Nephron progenitor cell (in vitro differentiated cells): ENCODE data around the gene SCGB3A2.

Experiments
- DNase-seq: peaks from one replicate; pipeline ENCODE4 v3.0.0; 2021
- H3K27ac Mint-ChIP-seq: 2 replicates; pipeline ENCODE4 v1.8.0; 2021; ENCODE audit warnings: mild to moderate bottlenecking, moderate library complexity, mixed read lengths
- H3K27me3 Mint-ChIP-seq: 2 replicates; pipeline ENCODE4 v1.8.0; 2021; ENCODE audit warnings: mild to moderate bottlenecking, low read depth, mixed read lengths; ENCODE audit not compliant: poor library complexity
- H3K36me3 Mint-ChIP-seq: 2 replicates; pipeline ENCODE4 v1.8.0; 2021; ENCODE audit warnings: low read depth, mixed read lengths
- H3K4me1 Mint-ChIP-seq: 2 replicates; pipeline ENCODE4 v1.8.0; 2021; ENCODE audit warnings: mixed read lengths
- H3K4me3 Mint-ChIP-seq: 2 replicates; pipeline ENCODE4 v1.8.0; 2021; ENCODE audit warnings: mild to moderate bottlenecking, moderate library complexity, mixed read lengths
- H3K9me3 Mint-ChIP-seq: 2 replicates; pipeline ENCODE4 v1.8.0; 2021; ENCODE audit warnings: mild to moderate bottlenecking, moderate library complexity, mixed read lengths
- TF ChIP-seq, protein P1 (sequence below): fragments of 200-600 bp; sonication (generic); IDR thresholded peaks from 2 replicates; pipeline ENCODE4 v1.5.0; 2021; ENCODE audit warnings: antibody characterized with exemption

SCGB3A2 gene

DNA sequence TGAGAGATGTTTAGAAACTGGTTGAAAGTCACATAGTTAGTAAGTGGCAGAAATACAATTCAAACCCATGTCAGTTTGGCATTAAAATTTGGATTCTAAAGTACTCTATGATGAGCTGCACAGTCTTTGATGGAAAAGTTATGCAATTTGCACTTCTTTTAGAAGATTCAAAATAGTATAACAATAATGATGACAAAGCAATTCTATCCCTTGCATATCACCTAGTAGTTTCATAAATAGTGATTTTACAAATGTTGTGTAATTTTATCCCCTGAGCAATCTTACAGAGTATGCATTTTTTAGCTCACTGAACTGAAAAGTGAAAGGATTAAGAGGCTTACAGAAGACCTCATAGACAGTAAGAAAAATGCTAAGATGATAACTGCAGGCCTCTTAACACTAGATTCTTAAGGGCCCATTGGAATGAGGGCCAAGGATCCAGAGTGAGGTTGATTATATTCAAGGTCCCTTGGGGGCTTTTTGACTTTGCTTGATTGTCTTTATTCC lies 24.2 kb downstream of the SCGB3A2 start:
- H3K4me3 Mint-ChIP-seq = no peak overlapping the region
- no peaks in the 10 kb centered on the region for H3K4me1 Mint-ChIP-seq
- no peak for DNase-seq
- H3K27me3 Mint-ChIP-seq = peaks cover 4% of the 10 kb centered on the region
- no peaks in the 10 kb centered on the region for H3K9me3 Mint-ChIP-seq
- no peaks in the 10 kb centered on the region for H3K36me3 Mint-ChIP-seq
- TF ChIP-seq, protein P1, sequence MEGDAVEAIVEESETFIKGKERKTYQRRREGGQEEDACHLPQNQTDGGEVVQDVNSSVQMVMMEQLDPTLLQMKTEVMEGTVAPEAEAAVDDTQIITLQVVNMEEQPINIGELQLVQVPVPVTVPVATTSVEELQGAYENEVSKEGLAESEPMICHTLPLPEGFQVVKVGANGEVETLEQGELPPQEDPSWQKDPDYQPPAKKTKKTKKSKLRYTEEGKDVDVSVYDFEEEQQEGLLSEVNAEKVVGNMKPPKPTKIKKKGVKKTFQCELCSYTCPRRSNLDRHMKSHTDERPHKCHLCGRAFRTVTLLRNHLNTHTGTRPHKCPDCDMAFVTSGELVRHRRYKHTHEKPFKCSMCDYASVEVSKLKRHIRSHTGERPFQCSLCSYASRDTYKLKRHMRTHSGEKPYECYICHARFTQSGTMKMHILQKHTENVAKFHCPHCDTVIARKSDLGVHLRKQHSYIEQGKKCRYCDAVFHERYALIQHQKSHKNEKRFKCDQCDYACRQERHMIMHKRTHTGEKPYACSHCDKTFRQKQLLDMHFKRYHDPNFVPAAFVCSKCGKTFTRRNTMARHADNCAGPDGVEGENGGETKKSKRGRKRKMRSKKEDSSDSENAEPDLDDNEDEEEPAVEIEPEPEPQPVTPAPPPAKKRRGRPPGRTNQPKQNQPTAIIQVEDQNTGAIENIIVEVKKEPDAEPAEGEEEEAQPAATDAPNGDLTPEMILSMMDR = no peak
- no peak overlapping the region for H3K27ac Mint-ChIP-seq

DNA sequence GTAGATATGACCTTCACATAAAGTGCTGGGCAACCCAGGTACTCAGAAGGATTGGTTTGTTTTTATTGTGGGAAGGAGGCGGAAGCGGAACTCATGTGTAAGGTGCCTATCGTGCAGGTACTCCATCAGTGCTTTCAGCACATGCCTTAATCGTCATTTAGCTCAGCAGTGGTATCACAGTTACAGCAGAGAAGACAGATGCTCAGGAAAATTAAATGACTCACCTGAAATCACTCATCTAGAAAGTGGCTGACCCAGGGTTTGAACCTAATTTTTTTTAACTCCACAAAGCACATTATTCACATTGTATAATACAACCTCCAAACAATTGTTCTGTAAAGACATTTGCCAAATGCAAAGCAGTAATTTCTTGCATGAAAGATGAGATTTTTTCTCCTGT lies 25.6 kb downstream of the SCGB3A2 start:
- Mint-ChIP-seq H3K36me3 (no peaks in the 10 kb centered on the region), H3K27ac (no peak overlapping the region), H3K9me3 (no peaks in the 10 kb centered on the region), H3K27me3 (no peaks in the 10 kb centered on the region), H3K4me3 (no peak overlapping the region), H3K4me1 (no peaks in the 10 kb centered on the region)
- TF ChIP-seq, protein P1 = no peak
- no peak for DNase-seq

DNA sequence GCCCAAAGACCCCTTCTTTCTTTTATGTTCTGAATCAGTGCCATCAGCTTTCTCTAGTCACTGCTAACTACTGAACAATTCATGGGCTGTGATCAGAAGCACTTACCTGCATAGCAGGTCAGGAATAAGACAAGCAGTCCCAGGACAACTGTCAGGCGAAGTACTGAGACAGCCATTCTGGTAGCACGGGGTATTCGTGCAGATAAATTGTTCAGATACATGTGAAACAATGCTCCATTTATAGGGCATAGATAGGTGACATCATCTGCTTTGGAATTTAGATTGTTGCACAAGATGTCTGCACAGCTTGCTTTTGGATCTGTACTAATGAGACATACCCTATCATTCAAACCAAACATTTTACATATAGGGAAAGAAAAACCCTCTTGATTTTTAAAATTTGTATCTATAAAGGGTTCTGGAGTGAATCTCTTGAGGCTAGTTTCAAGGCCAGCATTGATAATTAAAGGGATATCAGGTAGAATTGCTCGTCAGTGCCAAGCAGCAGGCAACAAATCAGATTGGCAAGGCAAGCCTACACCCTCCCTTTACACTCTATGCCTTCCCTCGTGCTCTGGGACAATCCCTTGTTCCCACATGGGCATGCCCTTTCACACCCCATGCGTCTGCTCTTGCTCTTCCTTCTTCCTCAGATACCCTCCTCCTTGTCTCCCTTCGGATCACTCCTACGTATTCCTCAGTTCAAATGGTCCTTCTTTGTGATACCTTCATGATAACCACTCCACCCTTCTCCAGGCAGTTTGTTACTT lies 28.0 kb downstream of the SCGB3A2 start, which contains the start of gene C5orf46:
Gene C5orf46 (minus strand): TSS at position 213 of the 770 bp plus-strand sequence. CDS start 37 bp downstream, at position 176.
- DNase-seq = no peak
- Mint-ChIP-seq H3K36me3 (no peaks in the 10 kb centered on the region), H3K4me3 (no peak within 1 kb of the TSS), H3K4me1 (no peaks in the 10 kb centered on the region), H3K9me3 (no peaks in the 10 kb centered on the region), H3K27me3 (no peaks in the 10 kb centered on the region), H3K27ac (no peak within 1 kb of the TSS)
- TF ChIP-seq, protein P1 = no peak

DNA sequence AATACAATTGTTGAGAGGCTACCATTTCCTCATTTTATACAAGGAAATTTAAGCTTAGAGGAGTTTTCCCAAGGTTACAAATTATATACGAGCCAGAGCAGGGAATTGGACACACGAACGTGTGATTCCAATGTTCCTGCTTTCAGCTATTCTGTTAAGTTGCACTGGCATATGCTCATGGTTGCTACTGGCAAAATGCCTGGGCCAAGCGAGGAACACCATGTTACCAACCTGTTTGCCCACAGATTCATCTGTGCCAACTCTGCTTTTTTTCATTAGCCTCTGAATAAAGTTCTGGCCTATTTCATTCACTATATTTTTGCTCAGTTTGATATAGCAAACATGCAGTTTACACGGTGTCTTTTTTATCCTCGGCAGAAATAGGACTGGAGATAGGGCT lies 32.9 kb downstream of the SCGB3A2 start:
- Mint-ChIP-seq H3K4me3 (no peak overlapping the region), H3K27ac (no peak overlapping the region), H3K36me3 (no peaks in the 10 kb centered on the region), H3K27me3 (no peaks in the 10 kb centered on the region), H3K4me1 (no peaks in the 10 kb centered on the region), H3K9me3 (no peaks in the 10 kb centered on the region)
- TF ChIP-seq, protein P1 = no peak
- DNase-seq = no peak

DNA sequence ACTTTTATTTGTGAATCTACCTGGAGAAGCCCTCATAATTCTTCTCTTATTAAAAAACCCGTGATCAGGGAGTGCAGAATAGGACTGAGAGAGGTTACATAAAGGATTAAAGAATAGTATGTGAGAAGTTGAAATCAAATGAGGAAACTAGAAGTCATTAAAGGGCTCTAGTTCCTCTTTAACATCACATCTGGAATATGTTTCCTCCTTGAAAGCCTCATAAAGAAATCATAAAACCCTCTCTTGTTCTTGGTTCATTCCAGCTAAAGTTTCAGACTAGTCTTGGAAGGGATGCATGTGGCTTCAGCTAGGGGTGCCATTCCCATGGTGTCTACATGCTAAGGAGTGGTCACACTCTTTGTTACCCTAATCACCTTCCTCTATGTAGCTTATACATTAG lies 33.5 kb downstream of the SCGB3A2 start:
- no peaks in the 10 kb centered on the region for H3K9me3 Mint-ChIP-seq
- H3K4me1 Mint-ChIP-seq = no peaks in the 10 kb centered on the region
- TF ChIP-seq, protein P1 = no peak
- no peak for DNase-seq
- H3K27me3 Mint-ChIP-seq = no peaks in the 10 kb centered on the region
- H3K4me3 Mint-ChIP-seq = no peak overlapping the region
- H3K27ac Mint-ChIP-seq = no peak overlapping the region
- no peaks in the 10 kb centered on the region for H3K36me3 Mint-ChIP-seq

DNA sequence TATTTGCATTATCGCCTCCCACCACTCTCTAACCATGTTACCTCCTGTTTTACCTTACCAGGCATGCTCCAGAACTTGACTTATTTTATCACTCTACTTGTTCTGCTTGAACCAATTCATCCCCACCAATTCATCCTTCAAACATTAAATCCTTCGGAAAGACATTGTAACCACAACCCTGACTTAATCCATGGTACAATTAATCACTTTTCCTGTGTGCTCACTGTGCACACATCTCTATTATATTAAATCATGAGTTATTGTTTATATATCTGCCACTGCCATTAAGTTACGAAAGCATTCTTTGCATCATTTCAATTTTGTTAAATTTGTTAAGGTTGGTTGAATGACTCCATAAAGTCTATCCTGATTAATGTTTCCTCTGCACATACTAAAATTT lies 35.3 kb downstream of the SCGB3A2 start:
- H3K9me3 Mint-ChIP-seq = no peaks in the 10 kb centered on the region
- no peaks in the 10 kb centered on the region for H3K36me3 Mint-ChIP-seq
- H3K27ac Mint-ChIP-seq = no peak overlapping the region
- DNase-seq = no peak
- H3K27me3 Mint-ChIP-seq = peaks cover under 1% of the 10 kb centered on the region
- TF ChIP-seq, protein P1 = no peak
- H3K4me3 Mint-ChIP-seq = no peak overlapping the region
- no peaks in the 10 kb centered on the region for H3K4me1 Mint-ChIP-seq
